HG03135 (cell line): ENCODE results near the gene LAPTM4A.

Experiments
- ATAC-seq: cut with Tn5 transposase; IDR thresholded peaks from one replicate; pipeline ENCODE4 v1.9.1; 2021; ENCODE audit warnings: mild to moderate bottlenecking, moderate library complexity; ENCODE audit not compliant: unreplicated experiment

The LAPTM4A gene

GRCh38 chr2:20025065-20025786 lies 26.2 kb downstream of the LAPTM4A start:
- no peak for ATAC-seq

GRCh38 chr2:20023688-20024087 lies 27.7 kb downstream of the LAPTM4A start:
- ATAC-seq: no peak

GRCh38 chr2:20021405-20022009 lies 29.9 kb downstream of the LAPTM4A start:
- ATAC-seq: no peak

GRCh38 chr2:20019747-20020146 lies 31.7 kb downstream of the LAPTM4A start:
- ATAC-seq: no peak

- no peak for ATAC-seq
These were observed 32.8 kb downstream of the LAPTM4A start for GRCh38 chr2:20018601-20019152.

GRCh38 chr2:20016346-20016745 lies 35.1 kb downstream of the LAPTM4A start:
- ATAC-seq: no peak

GRCh38 chr2:20015482-20016083 lies 35.8 kb downstream of the LAPTM4A start:
- no peak for ATAC-seq

GRCh38 chr2:20013126-20013849 lies 38.1 kb downstream of the LAPTM4A start:
- no peak for ATAC-seq

GRCh38 chr2:20012282-20013125 lies 38.9 kb downstream of the LAPTM4A start, which contains the start of gene MATN3:
Gene MATN3, minus strand, starts transcription at chr2:20012668. Its CDS starts 37 bp downstream, at chr2:20012631.
- no peak for ATAC-seq

GRCh38 chr2:20012032-20012281 lies 39.5 kb downstream of the LAPTM4A start:
- ATAC-seq: no peak

GRCh38 chr2:20011276-20012031 lies 40.0 kb downstream of the LAPTM4A start:
- no peak for ATAC-seq

GRCh38 chr2:20008703-20009102 lies 42.7 kb downstream of the LAPTM4A start:
- no peak for ATAC-seq

GRCh38 chr2:20005891-20006470 lies 45.4 kb downstream of the LAPTM4A start:
- no peak for ATAC-seq

GRCh38 chr2:20005067-20005627 lies 46.3 kb downstream of the LAPTM4A start:
- ATAC-seq: no peak

- ATAC-seq: no peak
These were observed 50.0 kb downstream of the LAPTM4A start for GRCh38 chr2:20001361-20001863.

GRCh38 chr2:19993731-19994130 lies 57.7 kb downstream of the LAPTM4A start:
- ATAC-seq: no peak

GRCh38 chr2:19991895-19992294 lies 59.5 kb downstream of the LAPTM4A start:
- no peak for ATAC-seq

- no peak for ATAC-seq
These were observed 61.1 kb downstream of the LAPTM4A start for GRCh38 chr2:19990416-19990728.
